SH-SY5Y (cell line): ENCODE measurements around the gene GPC3.

Experiments used
- GATA2 ChIP-seq: IDR thresholded peaks from 2 replicates; pipeline ENCODE4 v1.6.1; 2011; ENCODE audit warnings: mild to moderate bottlenecking, low read depth, low read length
- GATA3 ChIP-seq: IDR thresholded peaks from 2 replicates; pipeline ENCODE4 v1.6.1; 2011; ENCODE audit warnings: low read depth, mild to moderate bottlenecking, low read length, moderate library complexity

DNA sequence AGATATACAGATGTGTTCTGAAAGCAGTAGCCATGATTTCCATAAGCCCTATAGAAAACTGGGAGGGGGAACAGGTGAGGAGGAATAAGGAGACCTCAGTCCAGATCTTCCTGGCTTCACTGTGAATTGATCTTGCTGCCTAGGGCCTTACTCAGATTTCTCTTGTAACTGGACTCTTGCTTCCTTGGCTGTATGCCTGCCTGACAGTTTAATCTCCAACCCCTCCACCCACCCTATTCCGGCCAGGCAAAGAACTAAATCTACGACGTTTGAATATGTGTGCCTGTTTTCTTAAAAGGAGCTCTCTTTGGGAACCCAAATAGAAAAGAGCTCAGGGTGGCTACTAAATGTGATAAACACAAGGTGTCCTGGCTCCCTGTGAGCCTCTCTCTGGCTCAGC is 173.0 kb downstream of the GPC3 start:
- TF ChIP-seq GATA3 = no peak
- TF ChIP-seq GATA2 = no peak
